ENCODE results near the gene NUP107. TPM values are rescaled to one million over a fixed set of nuclear protein-coding genes. Genes with fewer than 3 reads are reported as not detected.
"Not testable (repeated sequence)": the region's sequence is repeated elsewhere in the genome, so short reads cannot be mapped to it uniquely, and the experiment has no call there.

Gene NUP107
- total RNA-seq, 1 experiment from 2014 or later: 48.1 TPM

- H3K4me3 Mint-ChIP-seq (ENCODE audit: unreplicated experiment): no peak overlapping the region
- no peak overlapping the region for H3K27ac Mint-ChIP-seq (ENCODE audit: low read depth, unreplicated experiment)
- peaks cover 11% of the 10 kb centered on the region for H3K36me3 Mint-ChIP-seq (ENCODE audit: insufficient read depth, unreplicated experiment)
- intact Hi-C loops (cut with micrococcal nuclease): no loop called here
- BruUV-seq (replicated peaks): no TSS peak
- ChIA-PET CTCF (interaction anchor here (0.8 to 1.1 kb wide), 2 partner anchors 9 to 317 kb away, joined by 3 read pairs; no protein-coding TSS in a partner anchor), POLR2A (interaction anchor here (0.7 kb wide), 1 partner anchor 169 kb away, joined by 4 read pairs; no protein-coding TSS in a partner anchor)
- H3K4me1 Mint-ChIP-seq (ENCODE audit: insufficient read depth, unreplicated experiment): no peaks in the 10 kb centered on the region
- no peaks in the 10 kb centered on the region for H3K9me3 Mint-ChIP-seq (ENCODE audit: unreplicated experiment)
- no peak for TF ChIP-seq CTCF (IDR thresholded peaks at IDR 0.05; ENCODE audit: unreplicated experiment)
- no peak for DNase-seq (ENCODE audit: unreplicated experiment)
- no peaks in the 10 kb centered on the region for H3K27me3 Mint-ChIP-seq (ENCODE audit: insufficient read depth, unreplicated experiment)
Measured at GRCh38 chr12:68671179-68671578, 15.6 kb upstream of the NUP107 start.

- no peak for DNase-seq (ENCODE audit: unreplicated experiment)
- POLR2A ChIA-PET: no interaction called here
- CTCF ChIA-PET: no interaction called here
- H3K27ac Mint-ChIP-seq (ENCODE audit: low read depth, unreplicated experiment): no peak overlapping the region
- no peak overlapping the region for H3K4me3 Mint-ChIP-seq (ENCODE audit: unreplicated experiment)
- intact Hi-C loops (cut with micrococcal nuclease): no loop called here
- H3K36me3 Mint-ChIP-seq (ENCODE audit: insufficient read depth, unreplicated experiment): no peaks in the 10 kb centered on the region
- no peaks in the 10 kb centered on the region for H3K9me3 Mint-ChIP-seq (ENCODE audit: unreplicated experiment)
- no peak for TF ChIP-seq CTCF (IDR thresholded peaks at IDR 0.05; ENCODE audit: unreplicated experiment)
- peaks cover 6% of the 10 kb centered on the region for H3K4me1 Mint-ChIP-seq (ENCODE audit: insufficient read depth, unreplicated experiment)
- no TSS peak for BruUV-seq (replicated peaks)
- no peaks in the 10 kb centered on the region for H3K27me3 Mint-ChIP-seq (ENCODE audit: insufficient read depth, unreplicated experiment)
Measured at GRCh38 chr12:68673788-68674187, 13.0 kb upstream of the NUP107 start.

GRCh38 chr12:68674376-68674775 is 12.4 kb upstream of the NUP107 start:
- H3K27ac Mint-ChIP-seq (ENCODE audit: low read depth, unreplicated experiment): no peak overlapping the region
- H3K27me3 Mint-ChIP-seq (ENCODE audit: insufficient read depth, unreplicated experiment): no peaks in the 10 kb centered on the region
- TF ChIP-seq CTCF (IDR thresholded peaks at IDR 0.05; ENCODE audit: unreplicated experiment): no peak
- CTCF ChIA-PET: no interaction called here
- no TSS peak for BruUV-seq (replicated peaks)
- peaks cover 6% of the 10 kb centered on the region for H3K4me1 Mint-ChIP-seq (ENCODE audit: insufficient read depth, unreplicated experiment)
- no peak overlapping the region for H3K4me3 Mint-ChIP-seq (ENCODE audit: unreplicated experiment)
- DNase-seq (ENCODE audit: unreplicated experiment): no peak
- POLR2A ChIA-PET: interaction anchor here (2.6 kb wide), 1 partner anchor 315 kb away, joined by 6 read pairs; no protein-coding TSS in a partner anchor
- H3K36me3 Mint-ChIP-seq (ENCODE audit: insufficient read depth, unreplicated experiment): no peaks in the 10 kb centered on the region
- intact Hi-C loops (cut with micrococcal nuclease): no loop called here
- no peaks in the 10 kb centered on the region for H3K9me3 Mint-ChIP-seq (ENCODE audit: unreplicated experiment)

- no peak for TF ChIP-seq CTCF (IDR thresholded peaks at IDR 0.05; ENCODE audit: unreplicated experiment)
- intact Hi-C loops (cut with micrococcal nuclease): no loop called here
- H3K27ac Mint-ChIP-seq (ENCODE audit: low read depth, unreplicated experiment): no peak overlapping the region
- no peak overlapping the region for H3K4me3 Mint-ChIP-seq (ENCODE audit: unreplicated experiment)
- no peaks in the 10 kb centered on the region for H3K27me3 Mint-ChIP-seq (ENCODE audit: insufficient read depth, unreplicated experiment)
- ChIA-PET CTCF (interaction anchor here (0.7 kb wide), 1 partner anchor 915 kb away, joined by 4 read pairs; no protein-coding TSS in a partner anchor), POLR2A (interaction anchor here (0.7 to 2.6 kb wide), 3 partner anchors 18 to 316 kb away, joined by 4 to 7 read pairs (median 6); partner anchors contain the start of gene RAP1B)
- H3K36me3 Mint-ChIP-seq (ENCODE audit: insufficient read depth, unreplicated experiment): no peaks in the 10 kb centered on the region
- H3K9me3 Mint-ChIP-seq (ENCODE audit: unreplicated experiment): no peaks in the 10 kb centered on the region
- peaks cover 6% of the 10 kb centered on the region for H3K4me1 Mint-ChIP-seq (ENCODE audit: insufficient read depth, unreplicated experiment)
- no peak for DNase-seq (ENCODE audit: unreplicated experiment)
- no TSS peak for BruUV-seq (replicated peaks)
Measured at GRCh38 chr12:68675101-68675842, 11.5 kb upstream of the NUP107 start.

- intact Hi-C loops (cut with micrococcal nuclease); H3K36me3 Mint-ChIP-seq (ENCODE audit: insufficient read depth, unreplicated experiment); H3K9me3 Mint-ChIP-seq (ENCODE audit: unreplicated experiment); BruUV-seq (replicated peaks); H3K27me3 Mint-ChIP-seq (ENCODE audit: insufficient read depth, unreplicated experiment); DNase-seq (ENCODE audit: unreplicated experiment); H3K4me1 Mint-ChIP-seq (ENCODE audit: insufficient read depth, unreplicated experiment): not testable (repeated sequence)
- ChIA-PET POLR2A (interaction anchor here (1.1 to 2.6 kb wide), 6 partner anchors 9 to 345 kb away, joined by 3 to 7 read pairs (median 4); partner anchors contain the start of genes MDM1, NUP107 and RAP1B), CTCF (interaction anchor here (0.6 kb wide), 1 partner anchor 14 kb away, joined by 3 read pairs; no protein-coding TSS in a partner anchor)
- Mint-ChIP-seq H3K27ac (ENCODE audit: low read depth, unreplicated experiment) (peak overlapping the region; percentile 92), H3K4me3 (ENCODE audit: unreplicated experiment) (peak overlapping the region; percentile 74)
Measured at GRCh38 chr12:68676854-68677253, 9.9 kb upstream of the NUP107 start.

Data from MCF 10A (cell line).